WI38 (cell line): ENCODE measurements around the gene SCP2.

ENCODE experiments used
- H3K4me3 ChIP-seq: 2 replicates; pipeline ENCODE4 v1.5.1; 2011; ENCODE audit warnings: low read depth, mild to moderate bottlenecking, control low read depth, low read length
- CTCF ChIP-seq: IDR thresholded peaks from 2 replicates; pipeline ENCODE4 v1.5.1; 2012; ENCODE audit warnings: low read depth, mild to moderate bottlenecking, control low read depth, low read length

SCP2 gene

DNA sequence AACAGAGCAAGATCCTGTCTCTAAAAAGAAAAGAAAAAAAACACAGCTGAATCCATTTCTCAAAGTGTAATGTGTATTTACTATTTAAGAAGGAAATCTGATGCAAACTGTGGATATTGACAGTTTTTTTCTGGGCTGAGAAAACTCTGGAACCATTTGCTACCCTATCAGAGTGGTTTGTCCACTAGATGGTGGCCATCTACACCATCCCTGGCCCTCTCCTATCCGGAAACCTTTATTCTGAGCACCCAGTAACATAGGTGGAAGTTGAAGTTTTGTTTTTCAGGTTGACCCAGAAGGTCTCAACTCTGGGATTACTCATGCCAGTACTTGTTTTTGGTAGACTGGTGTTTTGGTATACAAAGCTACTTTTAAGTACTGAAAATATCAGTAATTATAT, 25.7 kb upstream of the SCP2 start:
- no peak for TF ChIP-seq CTCF
- H3K4me3 ChIP-seq: no peak overlapping the region

DNA sequence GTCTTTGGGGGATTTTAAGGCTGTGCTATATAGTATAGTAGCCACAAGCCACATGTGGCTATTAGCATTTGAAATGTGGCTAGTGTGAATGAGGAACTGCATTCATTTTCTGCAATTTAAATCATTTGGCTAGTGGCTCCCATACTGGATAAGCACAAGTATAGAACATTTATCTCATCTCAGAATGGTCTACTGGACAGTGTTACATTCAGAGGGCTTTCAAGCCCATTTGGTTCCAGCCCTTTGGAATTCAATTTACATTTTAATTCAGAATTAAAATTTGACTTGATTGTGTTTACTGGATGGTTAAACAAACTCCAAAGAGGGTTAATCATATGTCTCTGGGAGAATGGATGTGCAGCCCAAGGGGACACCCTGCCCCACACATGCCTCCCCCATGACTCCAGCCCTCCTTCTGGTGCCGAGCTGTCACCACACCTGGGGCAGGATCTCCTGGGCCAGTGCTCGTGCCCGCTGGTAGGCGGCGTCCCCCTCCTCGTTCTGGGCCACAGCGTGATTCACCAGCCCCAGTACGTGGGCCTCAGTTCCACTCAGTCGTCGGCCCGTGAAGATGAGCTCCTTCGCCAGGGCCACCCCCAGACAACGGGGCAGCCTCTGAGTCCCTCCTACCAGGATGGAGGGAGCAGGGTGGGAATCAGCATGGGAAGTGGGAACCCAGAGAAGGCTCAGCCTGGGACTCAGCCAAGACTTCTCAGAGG, 22.7 kb upstream of the SCP2 start:
- H3K4me3 ChIP-seq: no peak overlapping the region
- TF ChIP-seq CTCF: no peak

DNA sequence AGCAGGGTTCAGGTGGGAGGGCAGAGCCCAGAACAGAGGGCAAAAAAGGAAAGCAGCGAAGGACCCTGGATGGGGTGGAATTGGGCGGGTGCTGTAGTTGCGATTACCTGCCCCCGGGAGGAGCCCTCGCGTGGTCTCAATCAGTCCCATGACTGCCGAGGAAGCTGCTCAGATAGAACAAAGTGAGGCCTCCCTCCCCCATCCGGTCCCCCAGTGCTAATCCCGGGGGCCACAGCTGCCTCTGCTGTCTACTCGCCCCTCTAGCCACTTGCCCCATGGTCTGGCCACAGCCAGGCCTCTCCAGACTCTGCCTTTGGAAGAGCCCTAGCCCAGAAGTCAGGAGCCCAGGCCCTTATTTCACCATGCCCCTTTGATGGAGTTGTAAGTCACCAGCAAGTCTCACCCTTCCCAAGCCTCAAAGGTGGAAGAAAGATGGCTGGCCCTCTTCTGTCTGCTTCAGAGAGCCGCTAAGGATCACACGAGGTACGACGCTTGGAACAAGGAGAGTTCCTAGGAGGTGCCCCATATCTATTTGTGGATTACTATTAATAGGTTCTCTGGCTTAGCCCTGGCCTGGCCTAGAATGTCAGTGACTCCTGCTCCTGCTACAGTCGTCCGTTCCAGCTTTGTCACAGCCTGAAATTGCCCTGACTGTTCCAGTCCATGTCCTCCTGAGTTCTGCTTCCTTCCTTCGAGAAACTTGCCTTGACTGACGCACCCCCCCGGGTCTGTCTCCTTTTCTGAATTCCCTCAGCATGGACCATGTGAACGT, 22.0 kb upstream of the SCP2 start:
- TF ChIP-seq CTCF: peak; percentile 58
- H3K4me3 ChIP-seq: no peak overlapping the region

DNA sequence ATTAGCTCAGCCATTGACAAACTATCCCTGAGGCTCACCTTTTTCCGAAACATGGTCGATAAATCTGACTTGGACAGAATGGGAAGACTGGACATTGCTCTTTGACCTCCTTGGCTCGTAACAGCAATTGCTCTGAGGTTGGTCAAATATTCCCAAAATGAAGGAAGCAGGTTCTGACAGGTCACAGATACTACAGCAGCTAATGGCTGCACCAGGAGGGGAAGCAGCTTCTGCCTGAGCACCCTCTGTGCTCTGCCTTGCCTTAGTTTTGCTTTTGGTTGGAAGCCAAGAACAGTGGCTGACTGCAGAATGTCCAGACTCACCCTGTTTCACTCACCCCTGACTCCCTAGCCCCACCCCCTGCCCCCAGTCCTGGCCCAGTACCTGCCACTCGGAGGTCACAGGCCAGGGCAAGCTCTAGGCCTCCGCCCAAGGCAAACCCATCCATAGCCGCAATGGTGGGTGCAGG, 20.9 kb upstream of the SCP2 start:
- no peak for TF ChIP-seq CTCF
- H3K4me3 ChIP-seq: no peak overlapping the region

- no peak for TF ChIP-seq CTCF
- no peak overlapping the region for H3K4me3 ChIP-seq
These were observed 19.8 kb upstream of the SCP2 start for GRCh38 chr1:52907068-52907811.

DNA sequence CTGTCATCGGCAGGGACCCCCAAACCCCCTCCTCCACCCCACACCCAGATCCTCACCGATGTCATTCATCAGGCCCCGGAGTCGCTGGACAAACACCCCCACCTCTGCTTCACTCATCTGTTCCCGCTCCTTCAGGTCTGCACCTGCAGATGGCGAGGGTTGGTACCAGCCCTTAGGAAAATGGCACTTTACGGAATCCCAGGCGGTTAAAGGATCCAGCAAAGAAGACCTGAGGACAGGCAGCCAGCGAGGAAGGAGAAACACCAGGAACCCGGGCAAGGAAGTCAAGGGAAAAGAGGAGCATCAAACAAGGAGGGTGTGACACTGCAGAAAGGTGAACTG, 19.3 kb upstream of the SCP2 start:
- TF ChIP-seq CTCF: no peak

More for the DNA sequence above, 19.3 kb upstream of the SCP2 start:
- H3K4me3 ChIP-seq: no peak overlapping the region
